GM19328 (cell line): ENCODE results near the gene AVL9.
"Not testable (repeated sequence)": the region's sequence is repeated elsewhere in the genome, so short reads cannot be mapped to it uniquely, and the experiment has no call there.

Experiments
- ATAC-seq: cut with Tn5 transposase; IDR thresholded peaks from one replicate; pipeline ENCODE4 v1.9.1; 2021; ENCODE audit warnings: mild to moderate bottlenecking, moderate library complexity; ENCODE audit not compliant: unreplicated experiment

The AVL9 gene

GRCh38 chr7:32586291-32587221 is 91.3 kb downstream of the AVL9 start:
- ATAC-seq = no peak

DNA sequence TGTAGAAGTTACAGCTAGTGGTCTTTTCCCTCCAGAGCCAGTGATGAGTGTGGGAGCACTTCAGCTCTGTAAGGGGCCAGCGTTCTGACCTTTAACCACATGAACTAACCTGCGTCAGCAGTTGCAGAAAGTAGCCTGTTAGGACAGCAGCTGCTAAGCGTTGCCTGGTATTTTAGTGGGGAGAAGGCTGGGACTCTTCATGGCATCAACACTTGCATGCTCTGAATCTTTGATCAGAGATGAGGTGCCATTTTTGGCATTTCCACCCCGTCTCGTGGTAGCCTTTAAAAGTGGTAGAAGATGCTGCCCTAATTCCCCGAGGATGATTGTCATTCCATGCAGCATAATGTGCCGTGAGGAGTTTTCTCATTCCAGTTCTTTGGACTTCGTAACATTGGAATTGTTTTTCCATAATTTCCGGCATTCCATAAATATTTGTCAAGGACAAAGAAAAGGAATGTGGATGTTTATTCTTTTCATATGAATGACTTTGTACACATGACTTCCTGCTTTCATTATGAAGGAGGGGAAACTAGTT is 92.2 kb downstream of the AVL9 start:
- no peak for ATAC-seq

DNA sequence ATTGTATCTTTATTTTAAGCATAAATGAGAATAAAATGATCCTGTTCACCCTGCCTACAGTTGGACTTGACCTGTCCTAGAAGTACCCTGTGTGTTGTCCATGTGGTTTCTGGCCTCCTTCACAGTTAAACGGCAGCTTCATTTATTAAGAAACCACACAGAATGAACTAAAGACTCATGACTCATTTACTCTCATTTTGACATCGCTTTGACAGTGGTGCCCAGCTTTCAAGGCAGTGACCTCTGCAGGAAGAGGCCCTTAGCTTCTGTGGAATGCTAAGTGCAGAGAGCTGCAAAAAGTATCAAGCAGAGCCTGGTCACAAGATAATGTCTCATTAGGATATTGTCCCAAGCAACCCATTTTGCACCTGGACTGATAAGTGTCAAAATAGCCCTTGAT is 93.4 kb downstream of the AVL9 start:
- ATAC-seq = no peak

DNA sequence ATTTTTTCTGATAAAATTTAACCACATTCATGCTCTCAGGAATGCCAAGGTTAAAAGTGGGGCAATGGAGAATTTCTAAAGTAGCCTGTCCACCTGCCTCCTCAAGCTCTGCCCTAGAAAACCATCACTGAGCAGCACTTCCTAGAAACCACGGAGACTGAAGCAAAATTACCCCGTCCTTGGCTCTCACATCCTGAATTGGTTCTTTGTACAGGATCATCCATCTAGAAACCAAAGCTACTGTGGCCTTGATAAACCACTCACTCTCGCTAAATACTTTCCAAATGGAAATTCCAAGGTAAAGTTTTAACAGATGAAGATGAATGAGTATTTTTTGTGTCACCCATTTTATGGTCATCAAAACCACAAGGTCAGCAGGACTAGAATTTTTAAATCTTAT is 96.6 kb downstream of the AVL9 start:
- no peak for ATAC-seq

DNA sequence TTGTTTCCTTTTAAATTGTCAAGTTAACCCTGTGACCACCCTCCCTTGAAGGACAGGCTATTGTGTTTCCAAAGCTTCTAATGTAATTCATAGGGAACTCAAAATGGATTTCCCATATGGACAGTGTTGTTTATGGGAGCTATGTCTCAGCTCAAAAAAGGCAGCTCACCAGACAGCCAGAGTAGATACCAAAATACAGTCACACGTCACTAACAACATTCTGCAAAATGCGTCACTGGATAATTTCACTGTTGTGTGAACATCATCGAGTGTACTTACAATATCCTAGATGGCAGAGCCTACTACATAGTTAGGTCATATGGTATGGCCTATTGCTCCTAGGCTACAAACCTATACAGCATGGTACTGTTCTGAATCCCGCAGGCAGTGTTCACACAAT is 97.4 kb downstream of the AVL9 start:
- no peak for ATAC-seq

DNA sequence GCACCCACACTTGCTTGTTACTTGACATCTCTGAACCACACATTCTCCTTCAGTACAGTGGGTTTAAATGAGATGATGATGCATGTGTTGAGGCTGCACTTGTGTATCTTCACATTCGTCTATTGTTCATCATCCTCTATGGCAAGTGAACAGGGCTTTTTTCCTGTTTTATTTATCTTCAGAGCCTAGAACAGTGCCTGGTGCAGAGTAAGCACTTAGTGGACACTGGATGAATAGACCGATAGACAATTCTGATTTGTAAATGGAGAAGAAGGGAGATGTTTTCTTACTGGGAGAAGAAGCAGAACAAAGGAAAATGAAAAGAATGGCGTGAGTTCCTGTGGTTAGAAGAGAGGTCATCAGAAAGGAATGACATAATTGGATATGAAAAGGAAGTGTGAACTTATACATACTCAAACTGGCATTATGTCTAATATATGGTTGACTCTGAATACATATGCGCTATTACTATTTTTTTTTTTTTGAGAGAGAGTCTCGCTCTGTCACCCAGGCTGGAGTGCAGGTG is 99.7 kb downstream of the AVL9 start:
- ATAC-seq = no peak

DNA sequence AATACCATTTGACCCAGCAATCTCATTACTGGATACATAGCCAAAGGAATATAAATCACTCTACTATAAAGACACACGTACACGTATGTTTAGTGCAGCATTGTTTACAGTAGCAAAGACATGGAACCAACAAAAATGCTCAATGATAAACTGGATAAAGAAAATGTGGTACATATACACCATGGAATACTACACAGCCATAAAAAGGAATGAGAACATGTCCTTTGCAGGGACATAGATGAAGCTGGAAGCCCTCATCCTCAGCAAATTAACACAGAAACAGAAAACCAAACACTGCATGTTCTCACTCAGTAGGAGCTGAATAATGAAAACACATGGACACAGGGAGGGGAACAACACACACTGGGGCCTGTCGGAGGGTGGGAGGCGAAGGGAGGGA is 105.9 kb downstream of the AVL9 start:
- ATAC-seq = not testable (repeated sequence)

DNA sequence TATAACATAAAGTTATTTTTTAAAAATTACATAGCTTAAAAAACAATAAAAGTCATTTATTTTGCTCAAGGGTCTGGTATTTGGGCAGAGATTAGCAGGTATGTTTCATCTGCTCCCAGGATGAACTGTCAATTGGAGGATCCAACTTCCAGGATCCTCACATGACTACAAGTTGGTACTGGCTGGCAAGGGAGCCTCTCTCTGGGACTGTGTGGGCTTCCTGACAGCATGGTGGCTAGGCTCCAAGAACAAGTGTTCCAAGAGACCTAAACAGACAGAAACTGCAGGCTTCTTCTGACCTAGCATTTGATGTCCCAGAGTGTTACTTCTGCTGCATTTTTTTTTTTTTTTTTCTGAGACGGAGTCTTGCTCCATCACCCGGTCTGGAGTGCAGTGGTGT is 107.2 kb downstream of the AVL9 start:
- ATAC-seq = no peak

GRCh38 chr7:32603492-32603891 is 108.2 kb downstream of the AVL9 start:
- not testable (repeated sequence) for ATAC-seq

DNA sequence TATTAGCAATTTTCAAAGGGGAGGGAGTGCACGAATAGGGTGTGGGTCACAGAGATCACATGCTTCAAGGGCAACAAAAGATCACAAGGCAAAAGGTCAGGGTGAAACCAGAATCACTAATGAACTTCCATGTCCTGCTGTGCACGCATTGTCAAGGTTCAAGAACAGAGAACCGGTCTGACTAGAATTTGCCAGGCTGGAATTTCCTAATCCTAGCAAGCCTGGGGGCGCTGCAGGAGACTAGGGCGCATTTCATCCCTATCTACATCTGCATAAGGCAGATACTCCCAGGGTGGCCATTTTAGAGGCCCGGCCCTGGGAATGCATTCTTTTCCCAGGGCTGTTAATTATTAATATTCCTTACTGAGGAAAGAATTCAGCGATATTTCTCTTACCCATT is 108.8 kb downstream of the AVL9 start:
- ATAC-seq = not testable (repeated sequence)

- ATAC-seq = no peak
Measured at GRCh38 chr7:32605032-32605431, 109.7 kb downstream of the AVL9 start.

DNA sequence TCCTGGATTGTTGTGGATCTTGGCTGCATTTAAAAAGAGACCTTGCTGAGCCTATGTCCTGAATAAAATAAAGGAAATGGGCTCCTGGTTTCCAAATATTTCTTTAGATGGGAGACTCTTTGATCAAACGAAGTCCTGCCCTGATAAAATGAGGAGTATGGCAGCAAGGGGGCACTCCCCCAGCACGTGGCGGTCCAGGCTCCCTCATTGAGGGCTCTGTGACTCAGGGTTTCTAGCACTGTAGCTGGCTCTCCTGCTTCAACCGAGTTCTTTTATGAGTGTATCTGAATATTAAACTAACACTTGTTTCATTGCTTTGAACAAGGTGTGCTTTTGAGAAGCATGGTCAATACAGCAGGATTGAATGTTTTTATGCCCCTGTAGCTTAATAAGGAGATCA is 114.2 kb downstream of the AVL9 start:
- no peak for ATAC-seq

DNA sequence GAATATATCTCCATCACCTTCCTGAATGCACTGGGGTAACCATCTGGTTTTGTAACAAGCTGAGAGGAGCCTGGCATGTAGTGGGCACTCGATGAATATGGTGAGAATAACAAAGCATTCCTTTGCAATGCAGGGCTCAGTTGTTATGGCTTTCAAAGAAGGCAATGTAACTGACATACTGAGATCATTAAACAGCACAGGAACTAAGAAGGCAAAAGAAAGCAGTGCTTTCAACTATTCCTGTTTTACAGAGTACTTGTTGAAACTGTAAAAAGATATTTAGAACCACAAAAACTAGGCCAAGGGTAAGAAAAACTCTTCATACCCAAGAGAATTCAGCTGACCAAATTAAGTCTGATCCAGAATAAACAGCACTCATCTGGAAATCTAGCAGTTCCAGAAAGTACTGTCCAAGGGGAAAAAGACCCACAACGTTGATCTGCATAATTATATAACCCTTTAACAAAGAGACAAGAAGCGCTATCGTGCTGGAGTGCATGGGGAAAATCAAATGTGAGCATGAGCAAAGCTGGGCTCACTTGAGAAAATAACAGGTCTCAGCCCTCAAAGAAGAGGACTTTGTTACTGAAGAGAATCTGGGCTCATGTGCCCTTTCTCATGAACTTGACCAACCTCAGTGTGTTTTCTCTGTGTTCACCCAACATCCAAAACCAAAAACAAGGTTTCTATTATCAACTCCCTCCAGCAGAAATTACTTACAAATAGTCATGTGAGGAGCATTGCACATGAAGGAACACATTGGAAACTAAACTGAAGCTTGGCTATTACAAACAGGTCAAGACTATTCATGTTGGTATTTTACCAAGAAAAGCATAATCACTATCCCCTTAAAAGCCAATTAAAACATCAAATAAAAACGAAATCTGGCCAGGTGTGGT is 116.2 kb downstream of the AVL9 start:
- ATAC-seq = no peak

DNA sequence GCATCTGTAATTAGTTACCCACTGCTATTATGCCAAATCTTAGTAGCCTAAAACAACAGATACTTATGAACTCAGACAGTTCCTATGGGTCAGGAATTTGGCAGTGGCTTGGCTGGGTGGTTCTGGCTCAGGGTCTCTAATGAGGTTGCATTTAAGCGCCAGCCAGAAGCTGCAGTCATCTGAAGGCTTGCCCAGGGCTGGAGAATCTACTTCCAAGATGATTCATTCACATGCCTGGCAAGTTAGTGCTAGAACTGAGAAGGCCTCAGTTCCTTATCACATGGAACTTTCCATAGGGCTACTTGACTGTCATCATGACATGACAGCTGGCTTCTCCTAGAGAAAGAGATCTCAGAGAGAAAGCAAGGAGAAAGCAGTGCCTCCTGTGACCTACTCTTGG is 121.3 kb downstream of the AVL9 start:
- no peak for ATAC-seq

DNA sequence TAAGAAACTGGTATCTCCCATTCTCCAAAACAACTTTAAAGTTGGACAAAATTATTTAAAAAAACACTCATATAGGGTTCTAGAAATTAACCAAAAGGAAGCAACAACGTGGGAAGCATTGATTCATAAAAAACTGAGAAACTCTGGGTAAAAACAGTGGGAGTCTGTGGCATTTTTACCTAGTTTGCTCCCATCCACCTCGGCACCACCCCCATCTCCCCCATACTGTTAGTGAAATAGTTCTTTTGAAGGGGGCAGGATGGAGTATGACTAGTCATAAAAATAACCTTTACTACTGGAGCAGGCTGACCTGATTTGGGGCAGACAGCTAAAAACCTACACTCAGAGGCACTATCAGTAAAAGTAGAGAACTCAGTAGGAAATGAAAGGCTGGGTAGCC is 123.2 kb downstream of the AVL9 start:
- ATAC-seq = no peak

DNA sequence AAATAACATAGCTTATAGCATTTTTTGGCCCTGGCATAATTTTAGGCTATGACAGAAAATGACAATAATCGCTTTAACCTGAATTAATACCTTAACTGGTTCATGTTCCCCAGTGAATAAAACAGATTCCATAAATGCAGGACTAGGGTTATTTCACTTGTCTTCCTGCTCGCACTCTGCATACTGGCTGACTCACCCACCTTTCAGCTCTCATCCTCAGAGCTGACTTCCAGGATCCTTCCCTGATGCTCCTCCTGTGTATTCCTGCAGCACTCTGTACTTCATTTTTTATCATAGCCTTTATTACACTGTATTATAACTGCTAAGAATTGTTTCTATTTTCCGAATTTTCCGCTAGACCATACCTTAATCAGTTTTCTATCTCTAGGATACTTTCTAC is 123.7 kb downstream of the AVL9 start:
- no peak for ATAC-seq

GRCh38 chr7:32619416-32619815 is 124.1 kb downstream of the AVL9 start:
- not testable (repeated sequence) for ATAC-seq

DNA sequence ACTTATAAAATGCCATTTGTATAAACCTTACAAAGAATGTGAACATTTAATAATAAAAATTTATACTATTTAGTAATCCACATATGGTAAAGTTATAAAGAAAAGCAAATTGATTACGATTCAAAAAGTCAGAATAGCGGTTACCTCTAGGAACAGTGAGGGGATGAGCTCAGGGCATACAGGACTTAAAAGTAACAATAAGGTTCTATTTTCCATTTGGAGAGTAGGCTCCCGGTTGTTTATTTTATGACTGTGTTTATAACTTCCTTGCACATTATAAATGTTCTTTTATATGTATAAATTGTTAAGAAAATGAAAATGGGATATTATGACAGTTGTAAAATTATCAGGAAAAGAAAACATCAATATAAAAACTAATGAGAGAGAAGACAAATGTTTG is 135.7 kb downstream of the AVL9 start:
- no peak for ATAC-seq

GRCh38 chr7:32631590-32632497 is 136.6 kb downstream of the AVL9 start:
- ATAC-seq = not testable (repeated sequence)

DNA sequence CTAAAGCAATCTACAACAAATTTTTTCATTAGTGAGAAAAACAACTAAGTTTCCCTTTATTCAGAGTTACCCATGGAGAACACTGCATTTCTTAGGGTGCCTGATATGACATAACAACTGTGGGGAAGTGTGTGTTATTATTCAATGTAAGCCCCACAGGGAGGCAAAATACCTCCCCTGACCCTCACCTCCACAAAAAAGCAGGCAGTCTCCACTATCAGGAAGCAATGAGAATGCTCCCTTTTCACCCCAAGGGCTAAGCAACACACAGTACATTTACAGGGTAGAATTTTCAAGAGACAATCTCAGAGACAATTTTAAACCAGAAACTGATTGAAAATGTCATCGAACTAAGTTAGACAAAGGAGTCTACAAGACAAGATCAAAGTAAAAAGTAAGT is 138.2 kb downstream of the AVL9 start:
- ATAC-seq = not testable (repeated sequence)
